ENCODE results near the gene HIBCH. TPM values are rescaled to one million over a fixed set of nuclear protein-coding genes. Genes with fewer than 3 reads are reported as not detected.

The HIBCH gene
- total and polyA plus RNA-seq, 2 of the 4 experiments (the other 2 are of a cell fraction): 8.8 to 11.9 TPM

GRCh38 chr2:190254063-190254850, 65.4 kb downstream of the HIBCH start:
- no peak overlapping the region for H3K4ac ChIP-seq (ENCODE audit: low read depth, low read length)
- no peak overlapping the region for H2AFZ ChIP-seq (replicated peaks; ENCODE audit: low read length, poor library complexity)
- H3K36me3 ChIP-seq (ENCODE audit: control insufficient read depth, insufficient read depth, low read length): peaks cover 11% of the 10 kb centered on the region; the same call in 1 of the 2 replicates
- no peak overlapping the region for H4K91ac ChIP-seq (ENCODE audit: insufficient read depth, low read depth, low read length)
- H4K20me1 ChIP-seq (ENCODE audit: insufficient read depth, low read length): no peaks in the 10 kb centered on the region
- H2BK20ac ChIP-seq (ENCODE audit: low read depth, low read length): no peak overlapping the region
- no peak overlapping the region for H4K5ac ChIP-seq (ENCODE audit: low read depth, low read length)
- H2BK120ac ChIP-seq (ENCODE audit: low read depth, low read length): no peak overlapping the region
- intact Hi-C loops (cut with micrococcal nuclease): no loop called here
- H3K9ac ChIP-seq (ENCODE audit: low read depth, low read length): no peak overlapping the region
- ATAC-seq (ENCODE audit: low read depth) (no peak), DNase-seq (peak; percentile 1)
- no peak overlapping the region for H3K14ac ChIP-seq (replicated peaks; ENCODE audit: low read depth, low read length)
- H3K9me3 ChIP-seq (ENCODE audit: control insufficient read depth, insufficient read depth, low read length): no peaks in the 10 kb centered on the region; the same call in 1 of the 2 replicates
- no peak overlapping the region for H3K27ac ChIP-seq (ENCODE audit: insufficient read depth, low read length)
- CTCF ChIA-PET: interaction anchor here (0.6 kb wide), 1 partner anchor 83 kb away, joined by 8 read pairs; no protein-coding TSS in a partner anchor
- no peaks in the 10 kb centered on the region for H3K27me3 ChIP-seq (ENCODE audit: control insufficient read depth, insufficient read depth, low read length)
- in situ Hi-C loops (cut with MboI; ENCODE audit: low sequenced_read_pairs): no loop called here
- no peak overlapping the region for H3K4me3 ChIP-seq (ENCODE audit: insufficient read depth, low read depth, low read length)
- H3K23ac ChIP-seq (ENCODE audit: low read depth, low read length): no peak overlapping the region
- H2BK5ac ChIP-seq (ENCODE audit: low read depth, low read length, poor library complexity, severe bottlenecking): no peak overlapping the region
- H3K79me1 ChIP-seq (ENCODE audit: low read depth in 1 of 2, low read length in 2 of 2): no peaks in the 10 kb centered on the region
- no TSS peak for BruUV-seq (replicated peaks)
- no CpG with 5 or more reads among the region's 3 CpGs for WGBS, 2 experiments (ENCODE audit: extremely low coverage in 2 of 2, insufficient read length in 1 of 2)
- dilution Hi-C loops (cut with HindIII; ENCODE audit: low sequenced_read_pairs, unreplicated experiment): no loop called here
- no peak overlapping the region for H2AK5ac ChIP-seq (ENCODE audit: low read depth, low read length)
- H3K4me1 ChIP-seq (ENCODE audit: control insufficient read depth, insufficient read depth, low read length): no peaks in the 10 kb centered on the region
- H3K4me2 ChIP-seq (ENCODE audit: low read depth, low read length): no peak overlapping the region
- H2BK15ac ChIP-seq (ENCODE audit: low read depth, low read length): no peak overlapping the region
- POLR2A ChIA-PET (ENCODE audit: unreplicated experiment): no interaction called here
- H3K56ac ChIP-seq (ENCODE audit: extremely low read depth, insufficient read depth, low read length): no peak overlapping the region
- no peak overlapping the region for H2AK9ac ChIP-seq (replicated peaks; ENCODE audit: low read depth, low read length, poor library complexity)
- no peak overlapping the region for H4K8ac ChIP-seq (ENCODE audit: low read depth in 2 of 2, low read length in 2 of 2)
- H3K18ac ChIP-seq (ENCODE audit: low read depth, low read length): no peak overlapping the region
- no peaks in the 10 kb centered on the region for H3K9me1 ChIP-seq (ENCODE audit: insufficient read depth, low read length)
- no peak for TF ChIP-seq RCOR1 (IDR thresholded peaks at IDR 0.05; ENCODE audit: insufficient replicate concordance, low read length)
- TF ChIP-seq CEBPB (IDR thresholded peaks at IDR 0.05; ENCODE audit: low read depth, low read length): no peak
- no peak for TF ChIP-seq BHLHE40 (IDR thresholded peaks at IDR 0.05; ENCODE audit: low read depth, low read length)
- TF ChIP-seq MAZ (IDR thresholded peaks at IDR 0.05; ENCODE audit: borderline replicate concordance, low read depth, low read length): no peak
- no peak for TF ChIP-seq RFX5 (IDR thresholded peaks at IDR 0.05; ENCODE audit: low read depth, low read length)
- no peak for TF ChIP-seq POLR2A (IDR thresholded peaks at IDR 0.05; ENCODE audit: low read depth, low read length)
- TF ChIP-seq FOS (IDR thresholded peaks at IDR 0.05; ENCODE audit: low read depth, low read length): no peak
- no peak for TF ChIP-seq RAD21 (IDR thresholded peaks at IDR 0.05; ENCODE audit: low read length)
- no peak for TF ChIP-seq ELK1 (IDR thresholded peaks at IDR 0.05; ENCODE audit: borderline replicate concordance, low read depth, low read length)
- TF ChIP-seq MAFK (IDR thresholded peaks at IDR 0.05; ENCODE audit: low read depth, low read length): no peak
- TF ChIP-seq CHD1 (IDR thresholded peaks at IDR 0.05; ENCODE audit: low read depth, low read length): no peak
- no peak for TF ChIP-seq SMC3 (IDR thresholded peaks at IDR 0.05; ENCODE audit: low read depth, low read length)
- TF ChIP-seq MXI1 (IDR thresholded peaks at IDR 0.05; ENCODE audit: borderline replicate concordance, low read depth, low read length): no peak
- no peak for TF ChIP-seq USF2 (IDR thresholded peaks at IDR 0.05; ENCODE audit: low read depth, low read length)
- TF ChIP-seq NFE2L2 (IDR thresholded peaks at IDR 0.05; ENCODE audit: low read depth, low read length): no peak
